DOHH2 (cell line): ENCODE results near the gene SMC3.

ENCODE experiments used
- H3F3A ChIP-seq: fragments of 200-600 bp; sonication (generic), shearing (Covaris generic); 2 replicates; pipeline ENCODE4 v1.6.0; 2016; ENCODE audit warnings: antibody characterized with exemption, mild to moderate bottlenecking; ENCODE audit not compliant: control insufficient read depth, insufficient read depth
- H3K27ac ChIP-seq: fragments of 200-600 bp; sonication (generic); 2 replicates; pipeline ENCODE4 v1.5.1; 2014; ENCODE audit warnings: low read depth, mild to moderate bottlenecking, low read length, moderate library complexity
- H3K27me3 ChIP-seq: fragments of 200-600 bp; sonication (generic); 2 replicates; pipeline ENCODE4 v1.6.1; 2014; ENCODE audit warnings: mild to moderate bottlenecking, low read length, mixed read lengths; ENCODE audit not compliant: control insufficient read depth
- H3K36me3 ChIP-seq: fragments of 200-600 bp; sonication (generic); 2 replicates; pipeline ENCODE4 v1.6.1; 2014; ENCODE audit warnings: mild to moderate bottlenecking, low read length, moderate library complexity, mixed read lengths; ENCODE audit not compliant: control insufficient read depth
- H3K4me1 ChIP-seq: fragments of 200-600 bp; sonication (generic); 2 replicates; pipeline ENCODE4 v1.6.1; 2014; ENCODE audit warnings: mild to moderate bottlenecking, low read length, mixed read lengths; ENCODE audit not compliant: control insufficient read depth
- H3K4me2 ChIP-seq: fragments of 200-600 bp; sonication (generic); 2 replicates; pipeline ENCODE4 v1.6.0; 2014; ENCODE audit warnings: mild to moderate bottlenecking, low read length, moderate library complexity
- H3K4me3 ChIP-seq: fragments of 200-600 bp; sonication (generic); 2 replicates; pipeline ENCODE4 v1.5.1; 2014; ENCODE audit warnings: mild to moderate bottlenecking, low read length, mixed read lengths
- H3K79me2 ChIP-seq: fragments of 200-600 bp; sonication (generic); 2 replicates; pipeline ENCODE4 v1.6.1; 2014; ENCODE audit warnings: mild to moderate bottlenecking, low read length, mixed read lengths; ENCODE audit not compliant: control insufficient read depth
- H3K9me2 ChIP-seq: fragments of 200-600 bp; sonication (generic); replicated peaks from 2 replicates; pipeline ENCODE4 v1.6.1; 2014; ENCODE audit warnings: mild to moderate bottlenecking, low read length, mixed read lengths; ENCODE audit not compliant: control insufficient read depth
- H3K9me3 ChIP-seq: fragments of 200-600 bp; sonication (generic); 2 replicates; pipeline ENCODE4 v1.6.1; 2014; ENCODE audit warnings: antibody characterized with exemption, low read length, mixed read lengths; ENCODE audit not compliant: control insufficient read depth, insufficient read depth
- H4K20me1 ChIP-seq: fragments of 200-600 bp; sonication (generic); 2 replicates; pipeline ENCODE4 v1.6.0; 2014; ENCODE audit warnings: low read depth, mild to moderate bottlenecking, antibody characterized with exemption, low read length, moderate library complexity; ENCODE audit not compliant: control insufficient read depth, insufficient read depth
- EZH2phosphoT487 ChIP-seq: fragments of 200-600 bp; sonication (generic); IDR thresholded peaks from 2 replicates; pipeline ENCODE4 v1.6.1; 2017; ENCODE audit warnings: borderline replicate concordance, mild to moderate bottlenecking, antibody characterized with exemption, low read length, moderate library complexity, mixed read lengths
- TF ChIP-seq, protein P1 (sequence below): fragments of 200-600 bp; sonication (generic); IDR thresholded peaks from one replicate; pipeline ENCODE4 v1.5.1; 2014; ENCODE audit warnings: antibody characterized with exemption, mild to moderate bottlenecking, low read depth, low read length; ENCODE audit not compliant: poor library complexity, severe bottlenecking

The SMC3 gene

DNA sequence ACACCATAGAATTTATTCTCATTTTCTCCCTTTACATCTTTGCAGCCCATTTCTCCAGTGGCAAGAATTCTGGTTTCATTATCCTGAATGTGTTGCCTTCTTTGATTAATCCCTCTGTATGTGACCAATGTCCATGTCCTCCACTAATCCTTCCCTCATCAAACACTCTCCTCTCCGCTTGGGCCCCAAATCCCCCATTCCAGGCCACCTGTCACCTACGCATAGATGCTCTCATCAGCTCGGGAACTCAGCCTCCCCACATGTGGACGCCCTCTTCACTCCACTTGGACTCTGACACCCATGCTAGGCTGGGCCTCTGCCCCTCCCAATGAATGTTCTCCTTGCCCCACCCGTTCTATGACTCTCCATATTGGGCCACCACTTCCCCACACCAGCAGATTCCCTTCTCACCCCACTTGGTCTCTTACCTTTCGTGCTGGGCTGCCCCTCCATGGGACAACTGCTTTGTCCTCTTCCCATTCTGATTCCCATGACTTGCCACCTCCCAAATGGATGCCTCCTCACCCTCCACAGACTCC is 57.9 kb downstream of the SMC3 start:
- Histone ChIP-seq H4K20me1 (no peaks in the 10 kb centered on the region), H3K27me3 (no peaks in the 10 kb centered on the region), H3K9me3 (no peaks in the 10 kb centered on the region), H3K79me2 (no peaks in the 10 kb centered on the region), H3K36me3 (no peaks in the 10 kb centered on the region), H3K27ac (no peak overlapping the region), H3K4me1 (no peaks in the 10 kb centered on the region), H3K4me2 (no peak overlapping the region), H3F3A (no peaks in the 10 kb centered on the region), H3K4me3 (no peak overlapping the region), H3K9me2 (no peaks in the 10 kb centered on the region)
- TF ChIP-seq, protein P1, sequence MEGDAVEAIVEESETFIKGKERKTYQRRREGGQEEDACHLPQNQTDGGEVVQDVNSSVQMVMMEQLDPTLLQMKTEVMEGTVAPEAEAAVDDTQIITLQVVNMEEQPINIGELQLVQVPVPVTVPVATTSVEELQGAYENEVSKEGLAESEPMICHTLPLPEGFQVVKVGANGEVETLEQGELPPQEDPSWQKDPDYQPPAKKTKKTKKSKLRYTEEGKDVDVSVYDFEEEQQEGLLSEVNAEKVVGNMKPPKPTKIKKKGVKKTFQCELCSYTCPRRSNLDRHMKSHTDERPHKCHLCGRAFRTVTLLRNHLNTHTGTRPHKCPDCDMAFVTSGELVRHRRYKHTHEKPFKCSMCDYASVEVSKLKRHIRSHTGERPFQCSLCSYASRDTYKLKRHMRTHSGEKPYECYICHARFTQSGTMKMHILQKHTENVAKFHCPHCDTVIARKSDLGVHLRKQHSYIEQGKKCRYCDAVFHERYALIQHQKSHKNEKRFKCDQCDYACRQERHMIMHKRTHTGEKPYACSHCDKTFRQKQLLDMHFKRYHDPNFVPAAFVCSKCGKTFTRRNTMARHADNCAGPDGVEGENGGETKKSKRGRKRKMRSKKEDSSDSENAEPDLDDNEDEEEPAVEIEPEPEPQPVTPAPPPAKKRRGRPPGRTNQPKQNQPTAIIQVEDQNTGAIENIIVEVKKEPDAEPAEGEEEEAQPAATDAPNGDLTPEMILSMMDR = no peak
- no peak for TF ChIP-seq EZH2phosphoT487

DNA sequence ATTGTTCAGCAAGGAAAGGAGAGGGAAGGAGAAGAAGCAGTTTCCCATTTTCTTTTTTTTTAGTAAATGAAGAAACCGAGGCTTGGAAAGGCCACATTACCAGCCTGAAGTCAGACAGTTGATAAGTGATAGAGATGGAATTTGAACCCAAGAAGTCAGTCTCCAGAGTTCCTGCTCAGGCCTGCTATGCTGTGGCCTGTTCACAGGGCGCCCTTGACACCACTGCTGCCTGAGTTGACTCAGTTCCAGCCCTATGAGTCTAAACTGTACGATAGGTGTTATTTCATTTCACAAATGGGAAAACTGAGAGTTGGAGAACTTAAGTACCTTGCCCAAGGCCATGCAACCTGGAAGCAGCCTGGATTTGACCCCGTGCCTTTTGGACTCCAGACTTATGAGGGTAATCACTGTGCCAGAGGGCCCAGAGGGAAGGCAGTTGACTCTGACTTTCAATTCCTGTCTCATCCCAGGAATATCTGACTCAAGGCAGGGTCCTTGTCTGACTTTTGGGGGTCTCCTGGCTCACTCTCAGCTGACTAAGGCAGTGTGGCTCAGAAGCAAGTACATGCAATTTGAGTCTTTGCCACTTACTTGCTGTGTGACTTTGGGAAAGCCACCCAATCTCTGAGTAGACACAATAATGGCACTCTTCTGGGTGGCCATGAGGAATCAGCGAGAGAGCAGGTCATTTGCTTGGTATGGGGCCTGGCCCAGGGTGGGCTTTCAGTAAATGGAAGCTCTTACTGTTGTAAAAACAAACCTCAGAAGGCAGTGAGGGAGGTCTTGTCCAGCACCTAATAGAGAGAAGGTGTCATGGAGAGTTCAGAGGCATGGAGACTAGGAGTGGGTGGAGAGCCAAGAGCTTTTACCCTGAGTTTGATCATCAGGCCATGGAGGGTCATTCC is 58.7 kb downstream of the SMC3 start:
- Histone ChIP-seq H3K9me3 (no peaks in the 10 kb centered on the region), H3K27ac (no peak overlapping the region), H3F3A (no peaks in the 10 kb centered on the region), H3K4me2 (no peak overlapping the region), H3K4me1 (no peaks in the 10 kb centered on the region), H4K20me1 (no peaks in the 10 kb centered on the region), H3K9me2 (no peaks in the 10 kb centered on the region), H3K79me2 (no peaks in the 10 kb centered on the region), H3K36me3 (no peaks in the 10 kb centered on the region), H3K27me3 (no peaks in the 10 kb centered on the region), H3K4me3 (no peak overlapping the region)
- TF ChIP-seq, protein P1 = no peak
- no peak for TF ChIP-seq EZH2phosphoT487

DNA sequence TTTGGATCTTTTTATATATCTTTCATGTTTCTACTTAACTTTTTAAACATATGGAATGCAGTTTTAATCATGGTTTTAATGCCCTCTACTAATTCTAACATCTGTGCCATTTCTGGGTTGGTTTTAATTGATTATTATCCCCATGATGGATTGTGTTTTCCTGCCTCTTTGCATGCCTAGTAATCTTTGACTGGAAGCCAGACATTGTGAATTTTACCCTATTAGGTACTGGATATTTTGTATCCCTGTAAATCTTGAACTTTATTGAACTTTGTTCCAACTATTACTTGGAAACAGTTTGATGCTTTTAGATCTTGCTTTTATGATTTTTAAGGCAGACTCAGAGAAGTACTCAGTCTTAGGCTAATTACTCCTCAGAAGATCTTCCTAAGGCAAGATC is 60.7 kb downstream of the SMC3 start:
- Histone ChIP-seq H4K20me1 (no peaks in the 10 kb centered on the region), H3K4me3 (no peak overlapping the region), H3K4me1 (no peaks in the 10 kb centered on the region), H3F3A (no peaks in the 10 kb centered on the region), H3K9me2 (no peaks in the 10 kb centered on the region), H3K4me2 (no peak overlapping the region), H3K27me3 (no peaks in the 10 kb centered on the region), H3K79me2 (no peaks in the 10 kb centered on the region), H3K27ac (no peak overlapping the region), H3K9me3 (no peaks in the 10 kb centered on the region), H3K36me3 (no peaks in the 10 kb centered on the region)
- TF ChIP-seq, protein P1 = no peak
- no peak for TF ChIP-seq EZH2phosphoT487
